Mononuclear cell (primary cell): ENCODE measurements around the gene DCDC2B. TPM values are rescaled to one million over a fixed set of nuclear protein-coding genes. Genes with fewer than 3 reads are reported as not detected.

Experiments used
- H3K27me3 ChIP-seq: 2 replicates; pipeline ENCODE4 v1.6.0; 2011; ENCODE audit warnings: low read length, control low read depth; ENCODE audit not compliant: insufficient read depth
- H3K4me1 ChIP-seq: 2 replicates; pipeline ENCODE4 v1.5.1; 2011; ENCODE audit warnings: mild to moderate bottlenecking, low read length, control low read depth; ENCODE audit not compliant: insufficient read depth
- H3K4me3 ChIP-seq: 2 replicates; pipeline ENCODE4 v1.5.1; 2011; ENCODE audit warnings: mild to moderate bottlenecking, low read length, moderate library complexity
- H3K9me3 ChIP-seq: 2 replicates; pipeline ENCODE4 v1.5.1; 2011; ENCODE audit warnings: low read depth, mild to moderate bottlenecking, control low read depth, low read length
- total RNA-seq: library from RNA; depleted of rRNA; stranded (reverse); fragments of >200 nt; gene quantifications from one replicate; pipeline ENCODE4 v1.2.3, GENCODE V29; 2012

The DCDC2B gene
- total RNA-seq, 1 donor = not detected

- Histone ChIP-seq H3K4me1 (peaks cover 50% of the 10 kb centered on the region), H3K4me3 (peak overlapping the region; percentile 55), H3K27me3 (no peaks in the 10 kb centered on the region), H3K9me3 (no peaks in the 10 kb centered on the region)
These were observed 7.7 kb upstream of the DCDC2B start for GRCh38 chr1:32201011-32201855.

GRCh38 chr1:32204943-32205361 lies 3.9 kb upstream of the DCDC2B start:
- H3K4me1 ChIP-seq = peaks cover 52% of the 10 kb centered on the region
- peak overlapping the region; percentile 49 for H3K4me3 ChIP-seq
- no peaks in the 10 kb centered on the region for H3K9me3 ChIP-seq
- no peaks in the 10 kb centered on the region for H3K27me3 ChIP-seq

- H3K9me3 ChIP-seq = no peaks in the 10 kb centered on the region
- peak within 1 kb of the TSS; percentile 49 for H3K4me3 ChIP-seq
- H3K27me3 ChIP-seq = no peaks in the 10 kb centered on the region
- H3K4me1 ChIP-seq = peaks cover 48% of the 10 kb centered on the region
These were observed 3.2 kb upstream of the DCDC2B start, which contains the start of gene IQCC for GRCh38 chr1:32205401-32206370. Gene IQCC (plus strand): TSS chr1:32205671. CDS start chr1:32205682, 11 bp downstream.

- Histone ChIP-seq H3K4me3 (no peak overlapping the region), H3K27me3 (no peaks in the 10 kb centered on the region), H3K4me1 (peaks cover 26% of the 10 kb centered on the region), H3K9me3 (no peaks in the 10 kb centered on the region)
These were observed 420 bp upstream of the DCDC2B start for GRCh38 chr1:32208469-32208868.

DNA sequence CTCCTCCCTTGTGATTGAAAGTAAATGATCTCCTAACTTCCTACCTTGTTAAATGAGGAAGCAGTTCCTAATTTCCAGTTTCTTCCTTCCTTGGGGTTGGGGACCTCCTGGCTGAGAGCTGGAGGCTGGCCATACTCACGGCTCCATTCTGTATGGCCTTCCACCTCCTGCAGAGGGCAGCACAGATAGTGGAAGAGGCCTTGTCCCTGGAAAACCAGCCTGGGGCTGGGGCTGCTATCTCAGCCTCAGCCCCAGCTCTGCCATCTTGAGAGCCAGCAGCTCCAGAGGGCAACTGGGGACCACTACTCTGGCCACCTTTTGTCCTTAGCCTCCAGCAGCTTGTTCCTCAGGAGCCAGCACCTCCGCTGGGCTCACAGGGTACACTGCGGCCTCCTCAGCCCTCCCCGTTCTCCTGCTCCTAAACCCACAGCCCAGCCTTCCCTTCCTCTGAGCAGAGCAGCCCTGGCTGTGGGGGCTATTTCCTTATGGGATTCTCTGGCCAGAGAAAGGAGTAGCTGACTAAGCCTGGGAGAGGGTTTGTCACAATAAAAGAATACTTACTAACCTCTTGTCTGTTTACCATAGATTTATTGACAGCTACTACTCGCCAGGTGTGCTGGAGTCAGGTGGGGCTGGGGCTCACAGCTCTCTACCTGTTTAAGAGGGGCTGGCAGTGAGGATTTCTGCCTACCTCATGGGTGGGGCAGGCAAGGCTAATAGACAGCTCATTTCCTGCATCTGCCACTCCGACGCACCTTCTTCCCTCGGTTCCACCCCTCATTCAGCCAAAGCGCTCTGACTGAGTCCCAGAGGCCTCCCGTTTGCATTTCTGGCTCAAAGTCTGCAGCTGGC lies 7.0 kb downstream of the DCDC2B start:
- Histone ChIP-seq H3K27me3 (no peaks in the 10 kb centered on the region), H3K9me3 (no peaks in the 10 kb centered on the region), H3K4me3 (no peak overlapping the region), H3K4me1 (peaks cover 11% of the 10 kb centered on the region)

- H3K4me3 ChIP-seq = no peak overlapping the region
- no peaks in the 10 kb centered on the region for H3K27me3 ChIP-seq
- H3K4me1 ChIP-seq = peaks cover 18% of the 10 kb centered on the region
- H3K9me3 ChIP-seq = no peaks in the 10 kb centered on the region
These were observed 7.7 kb downstream of the DCDC2B start for GRCh38 chr1:32216566-32216965.

DNA sequence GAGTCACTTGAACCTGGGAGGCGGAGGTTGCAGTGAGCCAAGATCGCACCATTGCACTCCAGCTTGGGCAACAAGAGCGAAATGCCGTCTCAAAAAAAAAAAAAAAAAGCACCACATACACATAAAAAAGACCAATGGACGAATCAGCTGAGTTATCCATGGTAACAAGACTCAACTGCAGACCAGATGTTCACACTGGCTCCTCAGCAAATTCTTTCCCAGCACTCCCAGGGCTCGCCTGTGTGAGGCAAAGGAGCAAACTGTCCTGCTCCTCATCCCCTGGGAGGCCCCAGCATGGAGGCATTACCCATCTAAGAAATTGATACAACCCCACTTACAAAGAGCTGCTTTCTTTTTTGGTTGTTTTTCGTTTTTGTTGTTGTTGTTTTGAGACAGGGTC lies 10.1 kb downstream of the DCDC2B start:
- Histone ChIP-seq H3K4me3 (no peak overlapping the region), H3K27me3 (no peaks in the 10 kb centered on the region), H3K4me1 (peaks cover 34% of the 10 kb centered on the region), H3K9me3 (no peaks in the 10 kb centered on the region)

DNA sequence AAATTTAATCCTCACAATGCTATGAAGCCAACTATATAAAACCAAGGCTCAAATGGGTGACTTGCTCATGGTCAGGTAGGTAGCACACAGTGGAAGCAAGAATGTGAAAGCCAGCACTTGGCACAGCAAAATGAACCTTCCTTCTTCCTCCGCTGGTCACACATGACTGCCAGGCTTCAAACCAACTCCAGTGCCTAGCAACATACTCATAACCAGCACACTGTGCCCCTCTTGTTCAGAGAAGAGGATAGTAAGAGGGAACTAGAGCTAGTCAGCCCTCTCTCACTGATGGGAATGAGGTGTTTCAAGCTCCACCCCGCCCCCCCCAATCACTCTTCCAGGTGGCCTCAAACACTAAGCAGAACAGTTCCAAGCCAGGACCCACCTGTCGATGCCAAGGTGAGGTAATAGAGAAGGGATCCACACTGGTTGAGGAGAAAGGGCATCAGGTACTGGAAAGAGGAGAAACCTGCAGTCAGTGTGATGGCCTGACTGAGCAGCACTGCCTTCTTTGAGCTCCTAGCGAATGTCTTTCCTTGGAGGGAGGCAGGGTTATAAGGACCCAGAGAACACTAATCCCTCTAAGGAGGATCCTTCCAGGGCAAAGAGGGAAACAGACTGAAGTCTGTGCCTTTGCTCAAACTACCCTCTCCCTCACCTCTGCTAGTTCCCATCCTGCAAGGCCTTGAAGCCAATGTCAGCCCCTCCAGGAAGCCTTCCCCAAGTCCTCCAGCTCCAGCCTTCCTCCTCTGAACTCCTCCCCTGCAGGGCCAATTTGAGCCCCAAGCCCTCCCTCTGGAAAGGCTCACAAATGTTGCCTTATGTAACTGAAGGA lies 12.1 kb downstream of the DCDC2B start:
- Histone ChIP-seq H3K9me3 (no peaks in the 10 kb centered on the region), H3K4me1 (peaks cover 28% of the 10 kb centered on the region), H3K27me3 (no peaks in the 10 kb centered on the region), H3K4me3 (peak overlapping the region; percentile 75)

- Histone ChIP-seq H3K9me3 (no peaks in the 10 kb centered on the region), H3K4me3 (peak overlapping the region; percentile 75), H3K4me1 (peaks cover 27% of the 10 kb centered on the region), H3K27me3 (no peaks in the 10 kb centered on the region)
These were observed 12.7 kb downstream of the DCDC2B start for GRCh38 chr1:32221581-32221979.

GRCh38 chr1:32221980-32222755 lies 13.3 kb downstream of the DCDC2B start, which contains the start of the genes EIF3I and TMEM234:
Gene EIF3I (plus strand): TSS chr1:32222407. CDS start chr1:32222442, 35 bp downstream.
Gene TMEM234 (minus strand): TSS chr1:32222353. CDS start chr1:32222322, 31 bp downstream.
- no peaks in the 10 kb centered on the region for H3K27me3 ChIP-seq
- peak within 1 kb of the TSS; percentile 75 for H3K4me3 ChIP-seq
- H3K9me3 ChIP-seq = no peaks in the 10 kb centered on the region
- H3K4me1 ChIP-seq = peaks cover 27% of the 10 kb centered on the region

DNA sequence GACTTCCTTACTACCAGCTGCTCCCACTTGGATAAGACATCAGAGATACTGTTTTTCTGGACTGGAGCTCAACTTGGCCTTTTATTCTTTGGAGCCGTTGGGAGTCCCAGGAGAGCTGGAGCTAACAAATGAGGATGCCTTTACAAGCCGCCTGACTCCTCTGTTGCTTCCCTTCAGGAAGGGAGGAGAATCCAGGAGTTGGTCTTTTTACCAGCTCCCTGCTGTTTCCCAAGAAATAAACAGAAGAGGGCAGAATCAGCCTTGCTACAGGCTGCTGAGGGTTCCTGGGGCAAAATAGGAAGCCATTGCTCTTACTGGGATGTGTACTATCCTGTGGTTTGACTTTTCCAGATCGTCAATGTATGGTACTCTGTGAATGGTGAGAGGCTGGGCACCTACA lies 14.8 kb downstream of the DCDC2B start:
- Histone ChIP-seq H3K4me3 (no peak overlapping the region), H3K4me1 (peaks cover 27% of the 10 kb centered on the region), H3K9me3 (no peaks in the 10 kb centered on the region)

GRCh38 chr1:32224285-32224684 lies 15.4 kb downstream of the DCDC2B start:
- no peaks in the 10 kb centered on the region for H3K9me3 ChIP-seq
- no peak overlapping the region for H3K4me3 ChIP-seq
- H3K27me3 ChIP-seq = no peaks in the 10 kb centered on the region
- peaks cover 27% of the 10 kb centered on the region for H3K4me1 ChIP-seq

More for the DNA sequence above, 14.8 kb downstream of the DCDC2B start:
- no peaks in the 10 kb centered on the region for H3K27me3 ChIP-seq

- Histone ChIP-seq H3K9me3 (no peaks in the 10 kb centered on the region), H3K27me3 (no peaks in the 10 kb centered on the region), H3K4me3 (no peak overlapping the region), H3K4me1 (peaks cover 4% of the 10 kb centered on the region)
These were observed 19.9 kb downstream of the DCDC2B start for GRCh38 chr1:32228771-32229170.
